DMS53 (cell line): ENCODE results near the gene MITF.

Experiments
- DNase-seq: peaks from one replicate; lab custom pipeline; 2025; lab: John Stamatoyannopoulos, UW

Gene MITF

GRCh38 chr3:69739204-69740102, at the start of gene MITF:
MITF (plus strand) TSS chr3:69739464; CDS start chr3:69739598, 134 bp downstream.
- DNase-seq, result peak; percentile 82

GRCh38 chr3:69691860-69692259, 47.4 kb upstream of the MITF start:
- DNase-seq, result no peak

GRCh38 chr3:69692761-69693160, 46.5 kb upstream of the MITF start:
- no peak for DNase-seq

GRCh38 chr3:69695443-69695842, 43.8 kb upstream of the MITF start:
- DNase-seq, result no peak

- DNase-seq, result no peak
These were observed 43.3 kb upstream of the MITF start for GRCh38 chr3:69695933-69696332.

- no peak for DNase-seq
These were observed 42.9 kb upstream of the MITF start for GRCh38 chr3:69696367-69696766.

GRCh38 chr3:69697381-69697780, 41.9 kb upstream of the MITF start:
- no peak for DNase-seq

GRCh38 chr3:69698728-69699127, 40.5 kb upstream of the MITF start:
- DNase-seq, result no peak

- no peak for DNase-seq
These were observed 40.1 kb upstream of the MITF start for GRCh38 chr3:69699183-69699582.

GRCh38 chr3:69700949-69701348, 38.3 kb upstream of the MITF start:
- no peak for DNase-seq

GRCh38 chr3:69710153-69710977, 28.9 kb upstream of the MITF start:
- DNase-seq, result no peak

- DNase-seq, result no peak
These were observed 27.0 kb upstream of the MITF start for GRCh38 chr3:69712269-69712668.

- DNase-seq, result no peak
These were observed 26.3 kb upstream of the MITF start for GRCh38 chr3:69712933-69713332.

GRCh38 chr3:69715204-69715603, 24.1 kb upstream of the MITF start:
- no peak for DNase-seq

- DNase-seq, result no peak
These were observed 23.1 kb upstream of the MITF start for GRCh38 chr3:69716119-69716518.

GRCh38 chr3:69718866-69719586, 20.2 kb upstream of the MITF start:
- DNase-seq, result no peak

GRCh38 chr3:69719587-69720122, 19.6 kb upstream of the MITF start:
- no peak for DNase-seq

- DNase-seq, result no peak
These were observed 18.4 kb upstream of the MITF start for GRCh38 chr3:69720824-69721223.

- DNase-seq, result no peak
These were observed 15.9 kb upstream of the MITF start for GRCh38 chr3:69723389-69723788.

- no peak for DNase-seq
These were observed 14.4 kb upstream of the MITF start for GRCh38 chr3:69724722-69725435.

- DNase-seq, result no peak
These were observed 13.2 kb upstream of the MITF start for GRCh38 chr3:69725994-69726571.
